ENCODE measurements around the gene PEF1. TPM values are rescaled to one million over a fixed set of nuclear protein-coding genes. Genes with fewer than 3 reads are reported as not detected.

Gene PEF1
- total and polyA plus RNA-seq, 2 experiments from 2014 or later = 22.3 to 68.5 TPM

DNA sequence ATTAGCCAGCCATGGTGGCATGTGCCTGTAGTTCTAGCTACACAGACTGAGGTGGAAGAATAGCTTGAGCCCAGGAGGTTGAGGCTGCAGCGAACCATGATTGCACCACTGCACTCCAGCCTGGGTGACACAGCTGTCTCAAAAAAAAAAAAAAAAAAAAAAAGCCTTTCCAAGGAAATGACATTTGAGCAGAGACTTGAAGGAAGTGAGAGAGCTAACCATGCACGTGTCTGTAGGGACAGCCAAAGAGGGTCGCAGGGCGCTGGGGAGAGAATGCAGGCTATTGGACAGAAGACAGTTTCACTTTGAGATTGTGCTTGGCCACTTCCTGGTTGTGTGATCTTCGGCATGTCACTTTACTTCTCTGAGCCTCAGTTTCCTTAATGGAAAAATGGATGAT, 20.4 kb downstream of the PEF1 start (continued):
- TF ChIP-seq, protein P1, sequence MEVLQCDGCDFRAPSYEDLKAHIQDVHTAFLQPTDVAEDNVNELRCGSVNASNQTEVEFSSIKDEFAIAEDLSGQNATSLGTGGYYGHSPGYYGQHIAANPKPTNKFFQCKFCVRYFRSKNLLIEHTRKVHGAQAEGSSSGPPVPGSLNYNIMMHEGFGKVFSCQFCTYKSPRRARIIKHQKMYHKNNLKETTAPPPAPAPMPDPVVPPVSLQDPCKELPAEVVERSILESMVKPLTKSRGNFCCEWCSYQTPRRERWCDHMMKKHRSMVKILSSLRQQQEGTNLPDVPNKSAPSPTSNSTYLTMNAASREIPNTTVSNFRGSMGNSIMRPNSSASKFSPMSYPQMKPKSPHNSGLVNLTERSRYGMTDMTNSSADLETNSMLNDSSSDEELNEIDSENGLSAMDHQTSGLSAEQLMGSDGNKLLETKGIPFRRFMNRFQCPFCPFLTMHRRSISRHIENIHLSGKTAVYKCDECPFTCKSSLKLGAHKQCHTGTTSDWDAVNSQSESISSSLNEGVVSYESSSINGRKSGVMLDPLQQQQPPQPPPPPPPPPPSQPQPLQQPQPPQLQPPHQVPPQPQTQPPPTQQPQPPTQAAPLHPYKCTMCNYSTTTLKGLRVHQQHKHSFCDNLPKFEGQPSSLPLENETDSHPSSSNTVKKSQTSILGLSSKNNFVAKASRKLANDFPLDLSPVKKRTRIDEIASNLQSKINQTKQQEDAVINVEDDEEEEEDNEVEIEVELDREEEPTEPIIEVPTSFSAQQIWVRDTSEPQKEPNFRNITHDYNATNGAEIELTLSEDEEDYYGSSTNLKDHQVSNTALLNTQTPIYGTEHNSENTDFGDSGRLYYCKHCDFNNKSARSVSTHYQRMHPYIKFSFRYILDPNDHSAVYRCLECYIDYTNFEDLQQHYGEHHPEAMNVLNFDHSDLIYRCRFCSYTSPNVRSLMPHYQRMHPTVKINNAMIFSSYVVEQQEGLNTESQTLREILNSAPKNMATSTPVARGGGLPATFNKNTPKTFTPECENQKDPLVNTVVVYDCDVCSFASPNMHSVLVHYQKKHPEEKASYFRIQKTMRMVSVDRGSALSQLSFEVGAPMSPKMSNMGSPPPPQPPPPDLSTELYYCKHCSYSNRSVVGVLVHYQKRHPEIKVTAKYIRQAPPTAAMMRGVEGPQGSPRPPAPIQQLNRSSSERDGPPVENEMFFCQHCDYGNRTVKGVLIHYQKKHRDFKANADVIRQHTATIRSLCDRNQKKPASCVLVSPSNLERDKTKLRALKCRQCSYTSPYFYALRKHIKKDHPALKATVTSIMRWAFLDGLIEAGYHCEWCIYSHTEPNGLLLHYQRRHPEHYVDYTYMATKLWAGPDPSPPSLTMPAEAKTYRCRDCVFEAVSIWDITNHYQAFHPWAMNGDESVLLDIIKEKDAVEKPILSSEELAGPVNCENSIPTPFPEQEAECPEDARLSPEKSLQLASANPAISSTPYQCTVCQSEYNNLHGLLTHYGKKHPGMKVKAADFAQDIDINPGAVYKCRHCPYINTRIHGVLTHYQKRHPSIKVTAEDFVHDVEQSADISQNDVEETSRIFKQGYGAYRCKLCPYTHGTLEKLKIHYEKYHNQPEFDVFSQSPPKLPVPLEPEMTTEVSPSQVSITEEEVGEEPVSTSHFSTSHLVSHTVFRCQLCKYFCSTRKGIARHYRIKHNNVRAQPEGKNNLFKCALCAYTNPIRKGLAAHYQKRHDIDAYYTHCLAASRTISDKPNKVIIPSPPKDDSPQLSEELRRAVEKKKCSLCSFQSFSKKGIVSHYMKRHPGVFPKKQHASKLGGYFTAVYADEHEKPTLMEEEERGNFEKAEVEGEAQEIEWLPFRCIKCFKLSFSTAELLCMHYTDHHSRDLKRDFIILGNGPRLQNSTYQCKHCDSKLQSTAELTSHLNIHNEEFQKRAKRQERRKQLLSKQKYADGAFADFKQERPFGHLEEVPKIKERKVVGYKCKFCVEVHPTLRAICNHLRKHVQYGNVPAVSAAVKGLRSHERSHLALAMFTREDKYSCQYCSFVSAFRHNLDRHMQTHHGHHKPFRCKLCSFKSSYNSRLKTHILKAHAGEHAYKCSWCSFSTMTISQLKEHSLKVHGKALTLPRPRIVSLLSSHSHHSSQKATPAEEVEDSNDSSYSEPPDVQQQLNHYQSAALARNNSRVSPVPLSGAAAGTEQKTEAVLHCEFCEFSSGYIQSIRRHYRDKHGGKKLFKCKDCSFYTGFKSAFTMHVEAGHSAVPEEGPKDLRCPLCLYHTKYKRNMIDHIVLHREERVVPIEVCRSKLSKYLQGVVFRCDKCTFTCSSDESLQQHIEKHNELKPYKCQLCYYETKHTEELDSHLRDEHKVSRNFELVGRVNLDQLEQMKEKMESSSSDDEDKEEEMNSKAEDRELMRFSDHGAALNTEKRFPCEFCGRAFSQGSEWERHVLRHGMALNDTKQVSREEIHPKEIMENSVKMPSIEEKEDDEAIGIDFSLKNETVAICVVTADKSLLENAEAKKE (CRISPR knock-in tag; IDR thresholded peaks at IDR 0.05) = no peak
- TF ChIP-seq, protein P2, sequence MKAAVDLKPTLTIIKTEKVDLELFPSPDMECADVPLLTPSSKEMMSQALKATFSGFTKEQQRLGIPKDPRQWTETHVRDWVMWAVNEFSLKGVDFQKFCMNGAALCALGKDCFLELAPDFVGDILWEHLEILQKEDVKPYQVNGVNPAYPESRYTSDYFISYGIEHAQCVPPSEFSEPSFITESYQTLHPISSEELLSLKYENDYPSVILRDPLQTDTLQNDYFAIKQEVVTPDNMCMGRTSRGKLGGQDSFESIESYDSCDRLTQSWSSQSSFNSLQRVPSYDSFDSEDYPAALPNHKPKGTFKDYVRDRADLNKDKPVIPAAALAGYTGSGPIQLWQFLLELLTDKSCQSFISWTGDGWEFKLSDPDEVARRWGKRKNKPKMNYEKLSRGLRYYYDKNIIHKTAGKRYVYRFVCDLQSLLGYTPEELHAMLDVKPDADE (IDR thresholded peaks at IDR 0.05) = no peak
- TF ChIP-seq JUNB (IDR thresholded peaks at IDR 0.05; ENCODE audit: unreplicated experiment) = no peak

DNA sequence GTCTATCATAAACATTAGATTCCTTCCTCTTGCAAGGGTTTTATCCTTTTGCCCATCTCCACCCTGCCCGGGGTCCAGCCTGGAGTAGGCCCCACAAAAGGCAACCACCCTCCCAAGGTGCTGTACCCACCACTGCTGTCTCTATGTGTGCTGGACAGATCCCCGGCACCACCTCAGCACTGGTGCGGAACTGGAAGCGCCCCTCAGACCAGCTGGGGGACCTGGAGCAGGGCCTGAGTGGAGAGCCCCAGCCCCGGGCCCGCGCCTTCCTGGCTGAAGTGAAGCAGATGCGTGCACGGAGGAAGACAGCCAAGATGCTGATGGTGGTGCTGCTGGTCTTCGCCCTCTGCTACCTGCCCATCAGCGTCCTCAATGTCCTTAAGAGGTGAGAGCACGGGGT, 21.3 kb downstream of the PEF1 start:
- H3K27ac Mint-ChIP-seq = no peak overlapping the region
- no peak for TF ChIP-seq ZNF114 (CRISPR knock-in tag; IDR thresholded peaks at IDR 0.05)
- no peak for TF ChIP-seq POLR2AphosphoS5 (IDR thresholded peaks at IDR 0.05; ENCODE audit: low read depth)
- TF ChIP-seq EZH2phosphoT487 (IDR thresholded peaks at IDR 0.05; ENCODE audit: unreplicated experiment) = no peak
- TF ChIP-seq STAT1 (IDR thresholded peaks at IDR 0.05; ENCODE audit: unreplicated experiment) = no peak
- TF ChIP-seq ZNF331 (CRISPR knock-in tag; IDR thresholded peaks at IDR 0.05; ENCODE audit: low read depth) = no peak
- TF ChIP-seq JUNB (IDR thresholded peaks at IDR 0.05; ENCODE audit: unreplicated experiment) = no peak
- TF ChIP-seq, protein P3, sequence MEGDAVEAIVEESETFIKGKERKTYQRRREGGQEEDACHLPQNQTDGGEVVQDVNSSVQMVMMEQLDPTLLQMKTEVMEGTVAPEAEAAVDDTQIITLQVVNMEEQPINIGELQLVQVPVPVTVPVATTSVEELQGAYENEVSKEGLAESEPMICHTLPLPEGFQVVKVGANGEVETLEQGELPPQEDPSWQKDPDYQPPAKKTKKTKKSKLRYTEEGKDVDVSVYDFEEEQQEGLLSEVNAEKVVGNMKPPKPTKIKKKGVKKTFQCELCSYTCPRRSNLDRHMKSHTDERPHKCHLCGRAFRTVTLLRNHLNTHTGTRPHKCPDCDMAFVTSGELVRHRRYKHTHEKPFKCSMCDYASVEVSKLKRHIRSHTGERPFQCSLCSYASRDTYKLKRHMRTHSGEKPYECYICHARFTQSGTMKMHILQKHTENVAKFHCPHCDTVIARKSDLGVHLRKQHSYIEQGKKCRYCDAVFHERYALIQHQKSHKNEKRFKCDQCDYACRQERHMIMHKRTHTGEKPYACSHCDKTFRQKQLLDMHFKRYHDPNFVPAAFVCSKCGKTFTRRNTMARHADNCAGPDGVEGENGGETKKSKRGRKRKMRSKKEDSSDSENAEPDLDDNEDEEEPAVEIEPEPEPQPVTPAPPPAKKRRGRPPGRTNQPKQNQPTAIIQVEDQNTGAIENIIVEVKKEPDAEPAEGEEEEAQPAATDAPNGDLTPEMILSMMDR (conservative IDR thresholded peaks at IDR 0.05; ENCODE audit: low read depth in 2 of 2) = no peak

More for the DNA sequence above, 21.3 kb downstream of the PEF1 start:
- Mint-ChIP-seq H3K36me3 (ENCODE audit: low read depth) (no peaks in the 10 kb centered on the region; the same call in 2 of the 3 replicates), H3K4me3 (no peak overlapping the region), H3K4me1 (peaks cover 4% of the 10 kb centered on the region; the same call in 2 of the 3 replicates), H3K9me3 (no peaks in the 10 kb centered on the region), H3K27me3 (ENCODE audit: insufficient read depth, low read depth, poor library complexity) (peaks cover 14% of the 10 kb centered on the region)
- no peak for ATAC-seq
- H4K20me1 ChIP-seq (replicated peaks; ENCODE audit: insufficient read depth) = no peaks in the 10 kb centered on the region
- H3K4me3 ChIP-seq = no peak overlapping the region
- no peak overlapping the region for H3K4me2 ChIP-seq
- no peaks in the 10 kb centered on the region for H3K4me1 ChIP-seq (ENCODE audit: insufficient read depth)
- no peaks in the 10 kb centered on the region for H3F3A ChIP-seq (replicated peaks; ENCODE audit: low read depth)
- DNase-seq (ENCODE audit: low spot score) = no peak
- no peaks in the 10 kb centered on the region for H3K36me3 ChIP-seq (ENCODE audit: insufficient read depth)
- no peak overlapping the region for H2AFZ ChIP-seq
- H3K9me2 ChIP-seq (ENCODE audit: insufficient read depth) = no peaks in the 10 kb centered on the region
- no peak overlapping the region for H3K27ac ChIP-seq (ENCODE audit: low read depth)
- no peaks in the 10 kb centered on the region for H3K79me2 ChIP-seq (replicated peaks; ENCODE audit: insufficient read depth)
- no peaks in the 10 kb centered on the region for H3K27me3 ChIP-seq (ENCODE audit: insufficient read depth)

All from GM23338 (cell line).